ENCODE data around the gene SH3RF3. TPM values are rescaled to one million over a fixed set of nuclear protein-coding genes. Genes with fewer than 3 reads are reported as not detected.
"Not testable (repeated sequence)": the region's sequence is repeated elsewhere in the genome, so short reads cannot be mapped to it uniquely, and the experiment has no call there.

The SH3RF3 gene
- total RNA-seq, 1 donor from 2014 or later: 7.9 TPM

DNA sequence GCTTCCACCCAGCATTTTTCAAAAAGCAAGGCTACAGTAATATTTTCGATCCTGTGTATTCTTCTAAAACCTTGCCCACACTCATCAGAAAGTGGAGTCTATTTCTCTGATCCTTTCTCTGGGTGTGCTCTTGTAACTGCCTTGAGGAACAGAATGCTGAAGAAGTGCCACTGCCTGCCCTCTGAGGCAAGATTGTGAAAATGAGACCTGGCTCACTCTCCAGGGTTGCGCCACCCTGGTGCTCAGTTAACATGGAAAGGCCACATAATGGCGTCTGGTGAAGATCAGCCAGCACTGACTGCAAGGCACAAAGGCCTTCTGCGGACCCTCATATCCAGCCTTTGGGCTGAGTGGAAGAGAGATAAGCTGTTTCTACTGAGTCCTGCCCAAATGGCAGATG lies 11.2 kb upstream of the SH3RF3 start:
- no peaks in the 10 kb centered on the region for H3K4me1 ChIP-seq
- DNase-seq: no peak
- no peak for TF ChIP-seq CTCF (IDR thresholded peaks at IDR 0.05; ENCODE audit: borderline replicate concordance)
- no peak overlapping the region for H3K4me3 ChIP-seq
- H3K27me3 ChIP-seq (ENCODE audit: low read depth): peaks cover 41% of the 10 kb centered on the region
- no peaks in the 10 kb centered on the region for H3K36me3 ChIP-seq
- no peaks in the 10 kb centered on the region for H3K9me3 ChIP-seq (replicated peaks)
- intact Hi-C loops (cut with micrococcal nuclease): no loop called here
- H3K27ac ChIP-seq (replicated peaks): no peak overlapping the region

- H3K27me3 ChIP-seq (ENCODE audit: low read depth): peaks cover 43% of the 10 kb centered on the region
- H3K4me1 ChIP-seq: no peaks in the 10 kb centered on the region
- H3K27ac ChIP-seq (replicated peaks): no peak overlapping the region
- TF ChIP-seq CTCF (IDR thresholded peaks at IDR 0.05; ENCODE audit: borderline replicate concordance): no peak
- no peak overlapping the region for H3K4me3 ChIP-seq
- H3K9me3 ChIP-seq (replicated peaks): no peaks in the 10 kb centered on the region
- H3K36me3 ChIP-seq: no peaks in the 10 kb centered on the region
- intact Hi-C loops (cut with micrococcal nuclease): no loop called here
- no peak for DNase-seq
Observed at GRCh38 chr2:109118321-109118720, 10.7 kb upstream of the SH3RF3 start.

- no peak for TF ChIP-seq CTCF (IDR thresholded peaks at IDR 0.05; ENCODE audit: borderline replicate concordance)
- H3K36me3 ChIP-seq: no peaks in the 10 kb centered on the region
Observed at GRCh38 chr2:109120166-109120565, 8.8 kb upstream of the SH3RF3 start.

GRCh38 chr2:109120686-109121085 lies 8.3 kb upstream of the SH3RF3 start:
- DNase-seq; intact Hi-C loops (cut with micrococcal nuclease); H3K27ac ChIP-seq (replicated peaks); H3K36me3 ChIP-seq; H3K4me1 ChIP-seq; H3K4me3 ChIP-seq; H3K9me3 ChIP-seq (replicated peaks): not testable (repeated sequence)
- H3K27me3 ChIP-seq (ENCODE audit: low read depth): peaks cover 48% of the 10 kb centered on the region

More at GRCh38 chr2:109120166-109120565, 8.8 kb upstream of the SH3RF3 start:
- peaks cover 48% of the 10 kb centered on the region for H3K27me3 ChIP-seq (ENCODE audit: low read depth)
- intact Hi-C loops (cut with micrococcal nuclease): no loop called here
- DNase-seq: no peak
- no peak overlapping the region for H3K27ac ChIP-seq (replicated peaks)
- H3K4me1 ChIP-seq: no peaks in the 10 kb centered on the region
- no peak overlapping the region for H3K4me3 ChIP-seq
- no peaks in the 10 kb centered on the region for H3K9me3 ChIP-seq (replicated peaks)

DNA sequence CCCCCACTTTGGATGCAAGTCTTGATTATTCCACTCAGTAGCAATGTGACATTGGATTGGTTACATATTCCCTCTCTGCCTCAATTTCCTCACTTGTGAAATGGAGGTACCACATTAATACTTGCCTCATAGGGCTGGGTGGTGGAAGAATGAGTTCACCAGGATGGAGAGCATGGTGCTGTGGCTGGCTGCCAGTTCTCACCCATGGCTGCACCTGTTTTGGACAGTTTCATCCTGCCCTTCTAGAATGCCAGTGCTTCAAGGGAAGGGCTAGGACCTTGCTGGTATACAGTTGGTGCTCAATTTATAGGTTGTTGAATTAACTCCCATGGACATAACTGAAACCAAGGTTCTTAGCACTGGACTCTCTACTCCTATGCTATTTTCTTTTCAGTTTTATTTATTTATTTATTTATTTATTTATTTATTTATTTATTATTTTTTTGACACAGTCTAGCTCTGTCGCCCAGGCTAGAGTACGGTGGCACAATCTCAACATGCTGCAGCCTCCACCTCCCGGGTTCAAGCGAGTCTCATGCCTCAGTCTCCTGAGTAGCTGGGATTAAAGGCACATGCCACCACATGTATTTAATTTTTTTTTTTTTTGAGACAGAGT lies 5.3 kb upstream of the SH3RF3 start:
- DNase-seq: no peak

More for the DNA sequence above, 5.3 kb upstream of the SH3RF3 start:
- Histone ChIP-seq H3K4me3 (no peak overlapping the region), H3K4me1 (peaks cover 11% of the 10 kb centered on the region), H3K36me3 (no peaks in the 10 kb centered on the region), H3K9me3 (replicated peaks) (no peaks in the 10 kb centered on the region), H3K27me3 (ENCODE audit: low read depth) (peaks cover 38% of the 10 kb centered on the region), H3K27ac (replicated peaks) (no peak overlapping the region)
- intact Hi-C loops (cut with micrococcal nuclease): no loop called here
- no peak for TF ChIP-seq CTCF (IDR thresholded peaks at IDR 0.05; ENCODE audit: borderline replicate concordance)

Data from left ventricle myocardium inferior (tissue), 1 donor.